ENCODE measurements around the gene CLEC14A.

The CLEC14A gene

GRCh38 chr14:38205949-38206665, 49.8 kb downstream of the CLEC14A start:
- no peak for DNase-seq (ENCODE audit: low spot score)

- no peak for DNase-seq (ENCODE audit: low spot score)
Measured at GRCh38 chr14:38205119-38205813, 50.6 kb downstream of the CLEC14A start.

GRCh38 chr14:38204719-38205115, 51.2 kb downstream of the CLEC14A start:
- DNase-seq (ENCODE audit: low spot score): no peak

All from ecto neural progenitor cell (in vitro differentiated cells).